OCI-LY1 (cell line): ENCODE data around the gene PSMA6.
"Not testable (repeated sequence)": the region's sequence is repeated elsewhere in the genome, so short reads cannot be mapped to it uniquely, and the experiment has no call there.

Source experiments
- EZH2 ChIP-seq: fragments of 200-600 bp; sonication (generic), shearing (Covaris generic); IDR thresholded peaks from 2 replicates; pipeline ENCODE4 v1.8.0; 2017; ENCODE audit warnings: borderline replicate concordance, mixed run types, mild to moderate bottlenecking, antibody characterized with exemption, low read length, moderate library complexity, mixed read lengths
- TF ChIP-seq, protein P1 (sequence below): fragments of 200-600 bp; sonication (generic), shearing (Covaris generic); IDR thresholded peaks from 2 replicates; pipeline ENCODE4 v1.5.1; 2017; ENCODE audit warnings: mild to moderate bottlenecking, antibody characterized with exemption, low read length, moderate library complexity, mixed read lengths

DNA sequence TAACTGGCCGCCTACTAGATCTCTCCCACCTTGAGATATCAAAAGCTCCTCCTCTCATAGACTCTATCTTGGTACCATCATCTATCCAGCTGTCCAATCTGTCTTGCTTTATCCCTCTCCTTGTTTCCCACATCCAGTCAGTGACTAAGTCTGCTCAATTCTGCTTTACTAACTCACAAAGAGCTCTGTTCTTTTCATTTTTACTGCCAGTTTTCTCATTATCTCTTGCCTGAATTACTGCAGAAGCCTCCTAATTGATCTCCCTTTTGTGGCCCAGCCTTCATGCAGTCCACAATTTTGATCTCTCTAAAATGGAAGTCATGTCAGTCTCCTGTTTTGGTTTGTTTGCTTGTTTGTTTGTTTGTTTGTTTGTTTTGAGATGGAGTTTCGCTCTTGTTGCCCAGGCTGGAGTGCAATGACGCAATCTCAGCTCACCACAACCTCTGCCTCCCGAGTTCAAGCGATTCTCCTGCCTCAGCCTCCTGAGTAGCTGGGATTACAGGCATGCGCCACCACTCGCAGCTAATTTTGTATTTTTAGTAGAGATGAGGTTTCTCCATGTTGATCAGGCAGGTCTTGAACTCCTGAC lies 38.1 kb upstream of the PSMA6 start:
- TF ChIP-seq, protein P1, sequence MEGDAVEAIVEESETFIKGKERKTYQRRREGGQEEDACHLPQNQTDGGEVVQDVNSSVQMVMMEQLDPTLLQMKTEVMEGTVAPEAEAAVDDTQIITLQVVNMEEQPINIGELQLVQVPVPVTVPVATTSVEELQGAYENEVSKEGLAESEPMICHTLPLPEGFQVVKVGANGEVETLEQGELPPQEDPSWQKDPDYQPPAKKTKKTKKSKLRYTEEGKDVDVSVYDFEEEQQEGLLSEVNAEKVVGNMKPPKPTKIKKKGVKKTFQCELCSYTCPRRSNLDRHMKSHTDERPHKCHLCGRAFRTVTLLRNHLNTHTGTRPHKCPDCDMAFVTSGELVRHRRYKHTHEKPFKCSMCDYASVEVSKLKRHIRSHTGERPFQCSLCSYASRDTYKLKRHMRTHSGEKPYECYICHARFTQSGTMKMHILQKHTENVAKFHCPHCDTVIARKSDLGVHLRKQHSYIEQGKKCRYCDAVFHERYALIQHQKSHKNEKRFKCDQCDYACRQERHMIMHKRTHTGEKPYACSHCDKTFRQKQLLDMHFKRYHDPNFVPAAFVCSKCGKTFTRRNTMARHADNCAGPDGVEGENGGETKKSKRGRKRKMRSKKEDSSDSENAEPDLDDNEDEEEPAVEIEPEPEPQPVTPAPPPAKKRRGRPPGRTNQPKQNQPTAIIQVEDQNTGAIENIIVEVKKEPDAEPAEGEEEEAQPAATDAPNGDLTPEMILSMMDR = not testable (repeated sequence)
- not testable (repeated sequence) for TF ChIP-seq EZH2
